Measurements from ENCODE around the gene RBM4. TPM values are rescaled to one million over a fixed set of nuclear protein-coding genes. Genes with fewer than 3 reads are reported as not detected.

Gene RBM4
- total RNA-seq, 4 donors from 2014 or later: 68.6 to 89.6 (median 80.3) TPM

- intact Hi-C loops (cut with DNase I): no loop called here
- Histone ChIP-seq H3K4me3 (no peak overlapping the region), H3K27ac (no peak overlapping the region), H3K9me3 (no peaks in the 10 kb centered on the region), H3K27me3 (no peaks in the 10 kb centered on the region), H3K4me1 (peaks cover 14 to 40% (median 20%) of the 10 kb centered on the region in 3 donors), H3K36me3 (peaks cover 0 to 26% (median 0%) of the 10 kb centered on the region in 3 donors)
- no peak for DNase-seq
- WGBS, 2 donors: 71 to 79% methylated on average over 7 of the region's 7 CpGs
- TF ChIP-seq, protein P1, sequence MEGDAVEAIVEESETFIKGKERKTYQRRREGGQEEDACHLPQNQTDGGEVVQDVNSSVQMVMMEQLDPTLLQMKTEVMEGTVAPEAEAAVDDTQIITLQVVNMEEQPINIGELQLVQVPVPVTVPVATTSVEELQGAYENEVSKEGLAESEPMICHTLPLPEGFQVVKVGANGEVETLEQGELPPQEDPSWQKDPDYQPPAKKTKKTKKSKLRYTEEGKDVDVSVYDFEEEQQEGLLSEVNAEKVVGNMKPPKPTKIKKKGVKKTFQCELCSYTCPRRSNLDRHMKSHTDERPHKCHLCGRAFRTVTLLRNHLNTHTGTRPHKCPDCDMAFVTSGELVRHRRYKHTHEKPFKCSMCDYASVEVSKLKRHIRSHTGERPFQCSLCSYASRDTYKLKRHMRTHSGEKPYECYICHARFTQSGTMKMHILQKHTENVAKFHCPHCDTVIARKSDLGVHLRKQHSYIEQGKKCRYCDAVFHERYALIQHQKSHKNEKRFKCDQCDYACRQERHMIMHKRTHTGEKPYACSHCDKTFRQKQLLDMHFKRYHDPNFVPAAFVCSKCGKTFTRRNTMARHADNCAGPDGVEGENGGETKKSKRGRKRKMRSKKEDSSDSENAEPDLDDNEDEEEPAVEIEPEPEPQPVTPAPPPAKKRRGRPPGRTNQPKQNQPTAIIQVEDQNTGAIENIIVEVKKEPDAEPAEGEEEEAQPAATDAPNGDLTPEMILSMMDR (IDR thresholded peaks at IDR 0.05): no peak
- TF ChIP-seq POLR2A (IDR thresholded peaks at IDR 0.05): no peak
These were observed 42.6 kb downstream of the RBM4 start for GRCh38 chr11:66680966-66681645.

DNA sequence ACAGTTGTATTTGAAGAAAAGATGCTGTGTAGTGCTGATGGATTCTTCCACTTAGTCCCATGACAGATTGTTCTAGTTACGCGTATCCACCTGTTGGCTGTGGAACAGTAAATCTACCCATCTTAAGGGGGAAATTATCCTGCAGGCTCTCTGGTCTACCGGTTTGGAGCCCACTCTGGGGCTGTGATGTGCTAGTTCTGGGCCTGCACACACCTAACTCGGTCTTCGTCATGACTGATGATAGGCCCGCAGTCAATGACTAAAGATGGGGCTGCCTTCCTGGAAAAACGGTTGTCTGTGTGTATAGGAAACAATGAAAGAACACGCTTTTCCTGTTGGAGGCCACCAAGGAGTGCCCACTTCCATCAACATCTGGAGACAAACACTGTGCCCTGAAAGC lies 45.4 kb downstream of the RBM4 start:
- intact Hi-C loops (cut with DNase I): no loop called here

DNA sequence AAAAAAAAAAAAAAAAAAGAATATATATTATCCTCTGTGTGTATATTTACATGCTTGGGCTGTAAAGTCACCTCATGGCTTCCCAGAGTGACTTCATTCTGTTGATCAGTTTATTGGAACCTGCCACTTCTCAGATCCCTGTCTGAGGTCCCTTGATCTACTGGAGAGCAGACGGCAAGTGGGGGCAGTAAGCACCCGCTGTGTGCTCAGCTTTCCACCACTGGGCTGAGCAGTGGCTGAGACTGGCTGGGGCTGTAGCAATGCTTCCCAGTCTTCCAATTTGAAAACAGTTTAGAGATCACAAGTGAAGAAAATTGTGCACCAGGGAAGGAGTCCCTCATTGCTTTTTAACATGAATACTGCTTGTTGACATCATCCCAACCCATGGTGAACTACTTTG lies 46.1 kb downstream of the RBM4 start:
- no peak for TF ChIP-seq POLR2A (IDR thresholded peaks at IDR 0.05)
- TF ChIP-seq, protein P1 (IDR thresholded peaks at IDR 0.05): no peak
- no peak overlapping the region for H3K4me3 ChIP-seq
- H3K9me3 ChIP-seq: no peaks in the 10 kb centered on the region
- no peak for DNase-seq
- WGBS, 2 donors: 90 to 100% methylated on average over 2 of the region's 2 CpGs
- peaks cover 0 to 51% (median 0%) of the 10 kb centered on the region in 3 donors for H3K36me3 ChIP-seq
- intact Hi-C loops (cut with DNase I): no loop called here
- H3K4me1 ChIP-seq: peaks cover 14 to 40% (median 16%) of the 10 kb centered on the region in 3 donors
- peak overlapping the region in 3 of 4 donors; percentile 71 to 88 (median 85) for H3K27ac ChIP-seq
- H3K27me3 ChIP-seq: no peaks in the 10 kb centered on the region

More for the DNA sequence above, 45.4 kb downstream of the RBM4 start:
- peaks cover 14 to 42% (median 16%) of the 10 kb centered on the region in 3 donors for H3K4me1 ChIP-seq
- H3K4me3 ChIP-seq: no peak overlapping the region
- 68 to 85% methylated on average over 2 to 5 of the region's 8 CpGs for WGBS, 2 donors
- H3K9me3 ChIP-seq: no peaks in the 10 kb centered on the region
- H3K36me3 ChIP-seq: peaks cover 0 to 43% (median 0%) of the 10 kb centered on the region in 3 donors
- TF ChIP-seq, protein P1 (IDR thresholded peaks at IDR 0.05): no peak
- TF ChIP-seq POLR2A (IDR thresholded peaks at IDR 0.05): no peak
- no peak for DNase-seq
- no peak overlapping the region for H3K27ac ChIP-seq
- H3K27me3 ChIP-seq: no peaks in the 10 kb centered on the region

DNA sequence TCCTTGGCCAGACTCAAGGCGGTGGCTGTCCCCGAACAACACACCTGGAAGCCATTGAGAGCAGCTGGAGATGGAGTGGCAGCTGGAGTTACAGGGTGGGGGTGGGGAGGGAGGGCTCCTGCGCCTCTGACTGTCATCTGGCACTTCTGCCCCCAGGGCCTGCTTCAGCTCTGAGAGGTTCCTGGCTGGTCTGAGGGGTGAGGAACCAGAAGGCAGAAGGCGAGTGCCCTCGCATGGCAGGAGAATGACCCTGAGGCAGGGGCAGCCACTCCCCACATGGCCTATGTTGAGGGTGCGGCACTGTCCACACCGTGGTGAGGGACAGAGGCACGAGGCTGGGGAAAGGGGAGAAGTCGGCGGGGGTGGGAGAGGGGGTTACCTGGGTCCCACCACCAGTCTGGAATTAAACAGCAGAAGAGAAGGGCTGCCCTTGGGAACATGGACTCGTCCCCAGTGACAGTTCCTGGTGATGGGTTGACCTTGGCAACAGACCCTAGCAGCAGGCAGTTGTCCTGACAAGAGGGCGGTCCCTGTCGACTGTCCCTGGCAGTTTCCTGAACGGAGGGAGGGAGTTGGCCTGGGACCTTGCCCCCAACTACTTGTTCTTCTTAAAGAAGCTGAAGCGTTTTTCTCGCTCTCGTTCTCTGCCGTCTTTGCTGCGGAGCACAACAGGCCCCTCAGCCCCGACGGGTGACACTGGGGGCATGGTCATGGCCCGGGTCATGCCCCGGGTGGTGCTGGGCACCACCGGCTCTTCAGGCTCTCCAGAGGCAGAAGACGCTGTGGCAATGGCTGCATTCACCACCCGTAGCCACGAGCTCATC lies 47.0 kb downstream of the RBM4 start:
- Histone ChIP-seq H3K27ac (peak overlapping the region; percentile 71 to 88 (median 86)), H3K4me1 (peaks cover 14 to 40% (median 16%) of the 10 kb centered on the region in 3 donors), H3K27me3 (no peaks in the 10 kb centered on the region), H3K9me3 (no peaks in the 10 kb centered on the region), H3K4me3 (peak overlapping the region in 3 of 4 donors; percentile 12 to 35 (median 19)), H3K36me3 (peaks cover 0 to 59% (median 0%) of the 10 kb centered on the region in 3 donors)
- 59 to 67% methylated on average over 5 to 9 of the region's 27 CpGs for WGBS, 2 donors
- TF ChIP-seq, protein P1 (IDR thresholded peaks at IDR 0.05): no peak
- TF ChIP-seq POLR2A (IDR thresholded peaks at IDR 0.05): no peak
- intact Hi-C loops (cut with DNase I): no loop called here
- DNase-seq: no peak
